ENCODE measurements around the gene GMCL1. TPM values are rescaled to one million over a fixed set of nuclear protein-coding genes. Genes with fewer than 3 reads are reported as not detected.

Gene GMCL1
- total RNA-seq, 1 experiment from 2014 or later, result 13.8 TPM

DNA sequence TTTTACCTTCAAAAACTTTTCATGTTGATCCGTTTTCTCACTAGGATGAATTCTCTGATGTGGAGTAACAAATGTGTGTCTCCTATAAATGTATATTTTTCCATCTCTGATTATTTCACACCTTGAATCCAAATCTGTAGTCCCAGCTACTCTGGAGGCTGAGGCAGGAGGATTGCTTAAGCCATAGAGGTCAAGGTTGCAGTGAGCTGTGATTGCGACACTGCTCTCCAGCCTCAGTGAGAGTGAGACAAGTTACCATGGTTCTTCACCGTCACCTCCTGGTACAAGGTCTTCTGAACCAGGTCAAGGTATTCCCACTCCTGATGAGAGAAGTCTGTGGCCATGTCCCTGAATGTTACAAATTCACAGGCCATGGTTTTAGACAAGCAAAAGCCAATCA lies 15.1 kb downstream of the GMCL1 start:
- no peaks in the 10 kb centered on the region; the same call in none of the 2 replicates for H3K36me3 ChIP-seq (ENCODE audit: control insufficient read depth, insufficient read depth, low read length)
- intact Hi-C loops (cut with micrococcal nuclease; ENCODE audit: unreplicated experiment), result no loop called here
- TF ChIP-seq, protein P1, sequence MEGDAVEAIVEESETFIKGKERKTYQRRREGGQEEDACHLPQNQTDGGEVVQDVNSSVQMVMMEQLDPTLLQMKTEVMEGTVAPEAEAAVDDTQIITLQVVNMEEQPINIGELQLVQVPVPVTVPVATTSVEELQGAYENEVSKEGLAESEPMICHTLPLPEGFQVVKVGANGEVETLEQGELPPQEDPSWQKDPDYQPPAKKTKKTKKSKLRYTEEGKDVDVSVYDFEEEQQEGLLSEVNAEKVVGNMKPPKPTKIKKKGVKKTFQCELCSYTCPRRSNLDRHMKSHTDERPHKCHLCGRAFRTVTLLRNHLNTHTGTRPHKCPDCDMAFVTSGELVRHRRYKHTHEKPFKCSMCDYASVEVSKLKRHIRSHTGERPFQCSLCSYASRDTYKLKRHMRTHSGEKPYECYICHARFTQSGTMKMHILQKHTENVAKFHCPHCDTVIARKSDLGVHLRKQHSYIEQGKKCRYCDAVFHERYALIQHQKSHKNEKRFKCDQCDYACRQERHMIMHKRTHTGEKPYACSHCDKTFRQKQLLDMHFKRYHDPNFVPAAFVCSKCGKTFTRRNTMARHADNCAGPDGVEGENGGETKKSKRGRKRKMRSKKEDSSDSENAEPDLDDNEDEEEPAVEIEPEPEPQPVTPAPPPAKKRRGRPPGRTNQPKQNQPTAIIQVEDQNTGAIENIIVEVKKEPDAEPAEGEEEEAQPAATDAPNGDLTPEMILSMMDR (IDR thresholded peaks at IDR 0.05; ENCODE audit: insufficient read depth in 1 of 2, low read depth in 1 of 2, low read length in 1 of 2, severe bottlenecking in 1 of 2, unreplicated experiment in 1 of 2), result no peak
- H3K9me3 ChIP-seq, result no peaks in the 10 kb centered on the region
- H3K27me3 Mint-ChIP-seq (ENCODE audit: insufficient read depth, unreplicated experiment), result no peaks in the 10 kb centered on the region
- no peak for DNase-seq
- H3K4me1 Mint-ChIP-seq (ENCODE audit: low read depth, unreplicated experiment), result no peaks in the 10 kb centered on the region
- H3K27ac Mint-ChIP-seq (ENCODE audit: unreplicated experiment), result no peak overlapping the region
- peaks cover 21% of the 10 kb centered on the region for H3K36me3 Mint-ChIP-seq (ENCODE audit: insufficient read depth, unreplicated experiment)
- no peaks in the 10 kb centered on the region for H3K9me3 Mint-ChIP-seq (ENCODE audit: unreplicated experiment)
- H3K4me1 ChIP-seq, result no peaks in the 10 kb centered on the region
- ChIA-PET POLR2A (no interaction called here), CTCF (no interaction called here)
- no peaks in the 10 kb centered on the region for H3K27me3 ChIP-seq (replicated peaks; ENCODE audit: control insufficient read depth, insufficient read depth, low read length)
- H3K4me3 Mint-ChIP-seq (ENCODE audit: unreplicated experiment), result no peak overlapping the region
- no peak overlapping the region for H3K4me3 ChIP-seq (ENCODE audit: low read depth, low read length)
- BruUV-seq (replicated peaks), result no TSS peak

- no peak overlapping the region for H3K4me3 ChIP-seq (ENCODE audit: low read depth, low read length)
- CTCF ChIA-PET, result no interaction called here
- H3K27me3 Mint-ChIP-seq (ENCODE audit: insufficient read depth, unreplicated experiment), result no peaks in the 10 kb centered on the region
- BruUV-seq (replicated peaks), result no TSS peak
- DNase-seq, result no peak
- no peaks in the 10 kb centered on the region for H3K9me3 ChIP-seq
- TF ChIP-seq, protein P1 (IDR thresholded peaks at IDR 0.05; ENCODE audit: insufficient read depth in 1 of 2, low read depth in 1 of 2, low read length in 1 of 2, severe bottlenecking in 1 of 2, unreplicated experiment in 1 of 2), result no peak
- H3K4me3 Mint-ChIP-seq (ENCODE audit: unreplicated experiment), result no peak overlapping the region
- no peaks in the 10 kb centered on the region for H3K9me3 Mint-ChIP-seq (ENCODE audit: unreplicated experiment)
- no peaks in the 10 kb centered on the region for H3K27me3 ChIP-seq (replicated peaks; ENCODE audit: control insufficient read depth, insufficient read depth, low read length)
- no peak overlapping the region for H3K27ac Mint-ChIP-seq (ENCODE audit: unreplicated experiment)
- no peaks in the 10 kb centered on the region for H3K4me1 ChIP-seq
- intact Hi-C loops (cut with micrococcal nuclease; ENCODE audit: unreplicated experiment), result no loop called here
- H3K36me3 ChIP-seq (ENCODE audit: control insufficient read depth, insufficient read depth, low read length), result no peaks in the 10 kb centered on the region; the same call in 1 of the 2 replicates
- peaks cover 21% of the 10 kb centered on the region for H3K36me3 Mint-ChIP-seq (ENCODE audit: insufficient read depth, unreplicated experiment)
- POLR2A ChIA-PET, result no interaction called here
- no peaks in the 10 kb centered on the region for H3K4me1 Mint-ChIP-seq (ENCODE audit: low read depth, unreplicated experiment)
These were observed 17.0 kb downstream of the GMCL1 start for GRCh38 chr2:69846182-69847067.

GRCh38 chr2:69847068-69847828 lies 17.8 kb downstream of the GMCL1 start:
- Mint-ChIP-seq H3K4me1 (ENCODE audit: low read depth, unreplicated experiment) (no peaks in the 10 kb centered on the region), H3K36me3 (ENCODE audit: insufficient read depth, unreplicated experiment) (peaks cover 21% of the 10 kb centered on the region), H3K4me3 (ENCODE audit: unreplicated experiment) (no peak overlapping the region), H3K27ac (ENCODE audit: unreplicated experiment) (no peak overlapping the region), H3K27me3 (ENCODE audit: insufficient read depth, unreplicated experiment) (no peaks in the 10 kb centered on the region), H3K9me3 (ENCODE audit: unreplicated experiment) (no peaks in the 10 kb centered on the region)
- Histone ChIP-seq H3K27me3 (replicated peaks; ENCODE audit: control insufficient read depth, insufficient read depth, low read length) (no peaks in the 10 kb centered on the region), H3K9me3 (no peaks in the 10 kb centered on the region), H3K4me1 (no peaks in the 10 kb centered on the region), H3K4me3 (ENCODE audit: low read depth, low read length) (no peak overlapping the region), H3K36me3 (ENCODE audit: control insufficient read depth, insufficient read depth, low read length) (no peaks in the 10 kb centered on the region; the same call in 1 of the 2 replicates)
- DNase-seq, result no peak
- POLR2A ChIA-PET, result no interaction called here
- TF ChIP-seq, protein P1 (IDR thresholded peaks at IDR 0.05; ENCODE audit: insufficient read depth in 1 of 2, low read depth in 1 of 2, low read length in 1 of 2, severe bottlenecking in 1 of 2, unreplicated experiment in 1 of 2), result no peak
- intact Hi-C loops (cut with micrococcal nuclease; ENCODE audit: unreplicated experiment), result no loop called here
- BruUV-seq (replicated peaks), result no TSS peak
- CTCF ChIA-PET, result no interaction called here

Data from Caco-2 (cell line).